Uterus (tissue), 4 donors: ENCODE data around the gene ACVR1. TPM values are rescaled to one million over a fixed set of nuclear protein-coding genes. Genes with fewer than 3 reads are reported as not detected.

ENCODE experiments used
- DNase-seq, 2 donors: peaks; one replicate each; pipeline ENCODE4 v3.0.0-alpha.2; 2019 to 2020
- H3K27ac ChIP-seq, 2 donors: fragments of 200-600 bp; sonication (generic); 1 replicate in 1 of 2; 2 replicates in 1 of 2; pipeline ENCODE4 v1.5.1; 2016 to 2018
- H3K27me3 ChIP-seq, 2 donors: fragments of 200-600 bp; sonication (generic); one replicate each; pipeline ENCODE4 v1.5.1; 2018 to 2019; ENCODE audit warnings: control low read depth in 1 of 2
- H3K36me3 ChIP-seq, 2 donors: fragments of 200-600 bp; sonication (generic); one replicate each; pipeline ENCODE4 v1.5.1; 2019; ENCODE audit warnings: control low read depth in 1 of 2
- H3K4me1 ChIP-seq, 2 donors: fragments of 200-600 bp; sonication (generic); one replicate each; pipeline ENCODE4 v1.5.1; 2018 to 2019; ENCODE audit warnings: control low read depth in 1 of 2
- H3K4me3 ChIP-seq, 2 donors: fragments of 200-600 bp; sonication (generic); 1 replicate in 1 of 2; 2 replicates in 1 of 2; pipeline ENCODE4 v1.5.1; 2018 to 2019; ENCODE audit warnings: mild to moderate bottlenecking in 1 of 2
- H3K9me3 ChIP-seq, 2 donors: fragments of 200-600 bp; sonication (generic); one replicate each; pipeline ENCODE4 v1.5.1; 2019; ENCODE audit warnings: control low read depth in 1 of 2
- CTCF ChIP-seq, 4 experiments: fragments of 200-600 bp in 2 of 4; fragments of 450-650 bp in 2 of 4; sonication (generic) in 2 of 4; IDR thresholded peaks; one replicate each; pipeline ENCODE4 v1.5.1; 2016 to 2019; ENCODE audit warnings: antibody characterized with exemption in 4 of 4, mild to moderate bottlenecking in 2 of 4, moderate library complexity in 1 of 4
- POLR2A ChIP-seq, 2 donors: fragments of 450-650 bp; IDR thresholded peaks; one replicate each; pipeline ENCODE4 v1.6.1; 2016; ENCODE audit warnings: antibody characterized with exemption in 2 of 2, mild to moderate bottlenecking in 1 of 2, moderate library complexity in 1 of 2
- intact Hi-C: fragments of 100-400 bp; cut with DNase I; formaldehyde crosslinking; loops from one replicate; pipeline ENCODE4 v1.15.1; 2023; ENCODE audit warnings: low total_unique reads
- total RNA-seq, 4 donors: library from RNA; depleted of rRNA in 3 of 4; stranded (reverse); fragments of >200 nt in 3 of 4; gene quantifications; one replicate each; pipeline versions ENCODE4 v1.1.0 to v1.2.4, GENCODE V29; 2014 to 2023
- donor health status: DM: yes; HTN: yes; CAD: no.

ACVR1 gene
- total RNA-seq, 4 donors from 2014 or later, result 30.3 to 398 (median 46.7) TPM

GRCh38 chr2:157857881-157858280 is 18.2 kb downstream of the ACVR1 start:
- no peak overlapping the region for H3K27ac ChIP-seq
- intact Hi-C loops, result no loop called here

GRCh38 chr2:157856187-157856515 is 20.0 kb downstream of the ACVR1 start:
- Histone ChIP-seq H3K27ac (no peak overlapping the region), H3K9me3 (no peaks in the 10 kb centered on the region), H3K4me3 (no peak overlapping the region), H3K36me3 (no peaks in the 10 kb centered on the region), H3K4me1 (no peaks in the 10 kb centered on the region), H3K27me3 (no peaks in the 10 kb centered on the region)
- no peak for TF ChIP-seq POLR2A (IDR thresholded peaks at IDR 0.05)
- TF ChIP-seq CTCF (IDR thresholded peaks at IDR 0.05), result no peak
- DNase-seq, result no peak
- intact Hi-C loops, result no loop called here

More at GRCh38 chr2:157857881-157858280, 18.2 kb downstream of the ACVR1 start:
- Histone ChIP-seq H3K36me3 (no peaks in the 10 kb centered on the region), H3K4me3 (no peak overlapping the region), H3K27me3 (no peaks in the 10 kb centered on the region), H3K9me3 (no peaks in the 10 kb centered on the region), H3K4me1 (no peaks in the 10 kb centered on the region)
- TF ChIP-seq CTCF (IDR thresholded peaks at IDR 0.05) (no peak), POLR2A (IDR thresholded peaks at IDR 0.05) (no peak)
- no peak for DNase-seq

- DNase-seq, result no peak
- intact Hi-C loops, result no loop called here
These were observed 22.3 kb downstream of the ACVR1 start for GRCh38 chr2:157853820-157854219.

GRCh38 chr2:157853211-157853610 is 22.9 kb downstream of the ACVR1 start:
- Histone ChIP-seq H3K4me1 (no peaks in the 10 kb centered on the region), H3K27me3 (no peaks in the 10 kb centered on the region), H3K36me3 (no peaks in the 10 kb centered on the region), H3K4me3 (no peak overlapping the region), H3K27ac (no peak overlapping the region), H3K9me3 (no peaks in the 10 kb centered on the region)
- DNase-seq, result no peak
- intact Hi-C loops, result no loop called here
- no peak for TF ChIP-seq POLR2A (IDR thresholded peaks at IDR 0.05)
- no peak for TF ChIP-seq CTCF (IDR thresholded peaks at IDR 0.05)

More at GRCh38 chr2:157853820-157854219, 22.3 kb downstream of the ACVR1 start:
- Histone ChIP-seq H3K4me3 (no peak overlapping the region), H3K27ac (no peak overlapping the region), H3K27me3 (no peaks in the 10 kb centered on the region), H3K9me3 (no peaks in the 10 kb centered on the region), H3K4me1 (no peaks in the 10 kb centered on the region), H3K36me3 (no peaks in the 10 kb centered on the region)
- TF ChIP-seq CTCF (IDR thresholded peaks at IDR 0.05) (no peak), POLR2A (IDR thresholded peaks at IDR 0.05) (no peak)

GRCh38 chr2:157849591-157849990 is 26.5 kb downstream of the ACVR1 start:
- Histone ChIP-seq H3K36me3 (no peaks in the 10 kb centered on the region), H3K4me3 (no peak overlapping the region), H3K27ac (no peak overlapping the region), H3K9me3 (no peaks in the 10 kb centered on the region), H3K27me3 (no peaks in the 10 kb centered on the region), H3K4me1 (no peaks in the 10 kb centered on the region)
- no peak for DNase-seq
- TF ChIP-seq CTCF (IDR thresholded peaks at IDR 0.05) (no peak), POLR2A (IDR thresholded peaks at IDR 0.05) (no peak)
- intact Hi-C loops, result no loop called here
